HFFc6 (cell line): ENCODE measurements around the gene SOWAHA. TPM values are rescaled to one million over a fixed set of nuclear protein-coding genes. Genes with fewer than 3 reads are reported as not detected.
A peak's percentile ranks its signal among the peaks of the same experiment; 100 is the strongest.

ENCODE experiments used
- DNase-seq: peaks from one replicate; pipeline ENCODE4 v3.0.0-alpha.2; 2018
- H3K27ac Mint-ChIP-seq: 2 replicates; pipeline ENCODE4 v1.8.0; 2020; ENCODE audit warnings: mild to moderate bottlenecking, mixed read lengths
- H3K27me3 Mint-ChIP-seq: 2 replicates; pipeline ENCODE4 v1.8.0; 2021; ENCODE audit warnings: mild to moderate bottlenecking, moderate library complexity, mixed read lengths; ENCODE audit not compliant: insufficient read depth
- H3K36me3 Mint-ChIP-seq: 2 replicates; pipeline ENCODE4 v1.8.0; 2021; ENCODE audit warnings: low read depth, mixed read lengths
- H3K4me1 Mint-ChIP-seq: 2 replicates; pipeline ENCODE4 v1.8.0; 2020; ENCODE audit warnings: low read depth, mixed read lengths
- H3K4me3 Mint-ChIP-seq: 2 replicates; pipeline ENCODE4 v1.8.0; 2020; ENCODE audit warnings: mild to moderate bottlenecking, moderate library complexity, mixed read lengths
- H3K9me3 Mint-ChIP-seq: 2 replicates; pipeline ENCODE4 v1.8.0; 2020; ENCODE audit warnings: mild to moderate bottlenecking, mixed read lengths
- total RNA-seq, 6 experiments: library from RNA; stranded (reverse); fragmentation: NEBNext Ultra II Directional; extraction: Animal tissue kit (Norgen Biotek cat#: 25700); gene quantifications; 2 replicates in 1 of 6; 3 replicates in 5 of 6; pipeline ENCODE4 v1.2.3, GENCODE V29; 2021
- TF ChIP-seq, protein P1 (sequence below): fragments of 200-600 bp; sonication (generic); IDR thresholded peaks from 2 replicates; pipeline ENCODE4 v1.5.0; 2021; ENCODE audit warnings: antibody characterized with exemption, mild to moderate bottlenecking

The SOWAHA gene
- total RNA-seq, 6 experiments from 2014 or later, result not detected

- peak overlapping the region; percentile 89 for H3K27ac Mint-ChIP-seq
- H3K9me3 Mint-ChIP-seq, result no peaks in the 10 kb centered on the region
- H3K4me3 Mint-ChIP-seq, result peak overlapping the region; percentile 57; the same call in 1 of the 2 replicates
- TF ChIP-seq, protein P1, sequence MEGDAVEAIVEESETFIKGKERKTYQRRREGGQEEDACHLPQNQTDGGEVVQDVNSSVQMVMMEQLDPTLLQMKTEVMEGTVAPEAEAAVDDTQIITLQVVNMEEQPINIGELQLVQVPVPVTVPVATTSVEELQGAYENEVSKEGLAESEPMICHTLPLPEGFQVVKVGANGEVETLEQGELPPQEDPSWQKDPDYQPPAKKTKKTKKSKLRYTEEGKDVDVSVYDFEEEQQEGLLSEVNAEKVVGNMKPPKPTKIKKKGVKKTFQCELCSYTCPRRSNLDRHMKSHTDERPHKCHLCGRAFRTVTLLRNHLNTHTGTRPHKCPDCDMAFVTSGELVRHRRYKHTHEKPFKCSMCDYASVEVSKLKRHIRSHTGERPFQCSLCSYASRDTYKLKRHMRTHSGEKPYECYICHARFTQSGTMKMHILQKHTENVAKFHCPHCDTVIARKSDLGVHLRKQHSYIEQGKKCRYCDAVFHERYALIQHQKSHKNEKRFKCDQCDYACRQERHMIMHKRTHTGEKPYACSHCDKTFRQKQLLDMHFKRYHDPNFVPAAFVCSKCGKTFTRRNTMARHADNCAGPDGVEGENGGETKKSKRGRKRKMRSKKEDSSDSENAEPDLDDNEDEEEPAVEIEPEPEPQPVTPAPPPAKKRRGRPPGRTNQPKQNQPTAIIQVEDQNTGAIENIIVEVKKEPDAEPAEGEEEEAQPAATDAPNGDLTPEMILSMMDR, result no peak
- DNase-seq, result peak; percentile 67
- H3K4me1 Mint-ChIP-seq, result peaks cover 38% of the 10 kb centered on the region
- H3K27me3 Mint-ChIP-seq, result no peaks in the 10 kb centered on the region
- H3K36me3 Mint-ChIP-seq, result no peaks in the 10 kb centered on the region
These were observed 26.6 kb downstream of the SOWAHA start for GRCh38 chr5:132839426-132840301.

- Mint-ChIP-seq H3K27me3 (no peaks in the 10 kb centered on the region), H3K27ac (peak overlapping the region; percentile 89), H3K4me1 (peaks cover 38% of the 10 kb centered on the region), H3K4me3 (no peak overlapping the region; the same call in 1 of the 2 replicates), H3K36me3 (no peaks in the 10 kb centered on the region), H3K9me3 (no peaks in the 10 kb centered on the region)
- TF ChIP-seq, protein P1, result no peak
- DNase-seq, result no peak
These were observed 27.2 kb downstream of the SOWAHA start for GRCh38 chr5:132840313-132840712.

- TF ChIP-seq, protein P1, result no peak
- Mint-ChIP-seq H3K36me3 (no peaks in the 10 kb centered on the region), H3K27ac (peak overlapping the region; percentile 89; the same call in 1 of the 2 replicates), H3K4me3 (no peak overlapping the region), H3K4me1 (peaks cover 38% of the 10 kb centered on the region), H3K27me3 (no peaks in the 10 kb centered on the region), H3K9me3 (no peaks in the 10 kb centered on the region)
- no peak for DNase-seq
These were observed 27.8 kb downstream of the SOWAHA start for GRCh38 chr5:132840896-132841295.

DNA sequence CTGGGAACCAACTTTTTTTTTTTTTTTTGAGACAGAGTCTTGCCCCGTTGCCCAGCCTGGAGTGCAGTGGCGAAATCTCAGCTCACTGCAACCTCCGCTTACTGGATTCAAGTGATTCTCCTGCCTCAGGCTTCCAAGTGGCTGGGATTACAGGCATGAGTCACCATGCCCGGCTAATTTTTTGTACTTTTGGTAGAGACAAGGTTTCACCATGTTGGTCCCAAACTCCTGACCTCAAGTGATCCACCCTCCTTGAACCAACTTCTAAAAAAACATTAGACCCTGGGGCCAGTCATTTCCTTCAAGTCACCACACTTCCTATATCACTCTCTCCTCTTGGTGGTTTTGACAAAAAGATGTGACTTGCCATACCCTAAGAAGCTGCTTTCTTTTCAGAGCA lies 28.2 kb downstream of the SOWAHA start:
- Mint-ChIP-seq H3K27ac (peak overlapping the region; percentile 18; the same call in 1 of the 2 replicates), H3K4me3 (no peak overlapping the region), H3K36me3 (no peaks in the 10 kb centered on the region), H3K9me3 (no peaks in the 10 kb centered on the region), H3K27me3 (no peaks in the 10 kb centered on the region), H3K4me1 (peaks cover 38% of the 10 kb centered on the region)
- TF ChIP-seq, protein P1, result no peak
- DNase-seq, result peak; percentile 44

DNA sequence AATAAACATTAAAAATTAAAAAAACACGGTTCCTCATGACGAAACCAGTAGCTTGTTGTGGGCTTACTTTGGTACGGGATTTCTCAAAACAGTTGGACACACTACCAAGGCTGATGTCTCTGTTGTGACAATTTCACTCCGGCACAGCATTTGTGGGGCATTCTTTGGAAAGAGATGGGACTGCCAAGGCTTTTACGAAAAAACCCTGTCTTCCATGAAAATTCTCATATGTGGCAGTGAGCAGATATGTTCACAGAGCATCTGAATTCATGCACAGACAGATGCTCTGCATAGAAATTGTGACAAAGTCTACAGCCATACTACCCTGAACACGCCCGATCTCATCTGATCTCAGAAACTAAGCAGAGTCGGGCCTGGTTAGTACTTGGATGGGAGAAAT lies 35.2 kb downstream of the SOWAHA start:
- H3K9me3 Mint-ChIP-seq, result no peaks in the 10 kb centered on the region
- H3K36me3 Mint-ChIP-seq, result no peaks in the 10 kb centered on the region
- H3K27me3 Mint-ChIP-seq, result no peaks in the 10 kb centered on the region; the same call in 1 of the 2 replicates

More for the DNA sequence above, 35.2 kb downstream of the SOWAHA start:
- peaks cover 9% of the 10 kb centered on the region for H3K4me1 Mint-ChIP-seq
- H3K4me3 Mint-ChIP-seq, result no peak overlapping the region
- H3K27ac Mint-ChIP-seq, result no peak overlapping the region
- TF ChIP-seq, protein P1, result no peak
- no peak for DNase-seq
